OCI-LY3 (cell line): ENCODE data around the gene SUPT6H.

ENCODE experiments used
- CTCF ChIP-seq: fragments of 200-600, 300-600 bp; sonication (generic); IDR thresholded peaks from 2 replicates; pipeline ENCODE4 v1.5.1; 2014; ENCODE audit warnings: antibody characterized with exemption, low read length, low read depth
- EZH2phosphoT487 ChIP-seq: fragments of 200-600 bp; shearing (Covaris generic); IDR thresholded peaks from 2 replicates; pipeline ENCODE4 v1.6.1; 2018; ENCODE audit warnings: antibody characterized with exemption, mixed run types, low read depth

GRCh38 chr17:28618464-28618863 lies 43.5 kb upstream of the SUPT6H start:
- TF ChIP-seq EZH2phosphoT487 = no peak
- no peak for TF ChIP-seq CTCF
